Kidney tubule cell (primary cell): ENCODE results near the gene SCPEP1.

Experiments
- DNase-seq: peaks from one replicate; pipeline ENCODE4 v3.0.0-alpha.2; 2018; ENCODE audit warnings: low spot score

SCPEP1 gene

GRCh38 chr17:57040571-57040970, 62.6 kb downstream of the SCPEP1 start:
- no peak for DNase-seq

GRCh38 chr17:57043276-57043675, 65.3 kb downstream of the SCPEP1 start:
- DNase-seq: no peak

- no peak for DNase-seq
Measured at GRCh38 chr17:57044976-57045867, 67.3 kb downstream of the SCPEP1 start.

GRCh38 chr17:57045868-57046704, 68.2 kb downstream of the SCPEP1 start:
- peak; percentile 39 for DNase-seq

- DNase-seq: no peak
Measured at GRCh38 chr17:57046749-57047148, 68.8 kb downstream of the SCPEP1 start.

- DNase-seq: no peak
Measured at GRCh38 chr17:57048096-57048495, 70.2 kb downstream of the SCPEP1 start.

- DNase-seq: no peak
Measured at GRCh38 chr17:57050306-57050705, 72.4 kb downstream of the SCPEP1 start.

- DNase-seq: no peak
Measured at GRCh38 chr17:57051886-57052361, 74.0 kb downstream of the SCPEP1 start.
